CD4-positive, alpha-beta T cell treated with Interleukin-10 for 1 hour (primary cell): ENCODE measurements around the gene MCUB.

Source experiments
- DNase-seq: peaks from one replicate; pipeline ENCODE4 v3.0.0-alpha.2; 2020

The MCUB gene

GRCh38 chr4:109730619-109731545, 170.8 kb downstream of the MCUB start:
- no peak for DNase-seq

- DNase-seq: no peak
These were observed 173.7 kb downstream of the MCUB start for GRCh38 chr4:109733728-109734127.

GRCh38 chr4:109735566-109736365, 175.7 kb downstream of the MCUB start:
- no peak for DNase-seq
